HepG2 (cell line): ENCODE data around the gene GDF2. TPM values are rescaled to one million over a fixed set of nuclear protein-coding genes. Genes with fewer than 3 reads are reported as not detected.

Experiments
- ATAC-seq: fragments of 200-7000 bp; cut with Tn5 transposase; 3 replicates; pipeline ENCODE4 v1.9.1; 2020; ENCODE audit warnings: mild to moderate bottlenecking, moderate library complexity
- BruUV-seq: library from RNA; stranded (reverse); fragments of 400-500 nt; replicated peaks from 2 replicates; lab custom pipeline; 2021; lab: Mats Ljungman, UMichigan
- CTCF ChIA-PET: fragments of 300-600 bp; formaldehyde crosslinking; extraction: SDS; loops from one replicate; lab custom pipeline; 2021; ENCODE audit warnings: low total read pairs, inconsistent platforms, low intra/inter-chr PET ratio; lab: Yijun Ruan, JAX
- POLR2A ChIA-PET: fragments of 350-600 bp; sonication (Branson Sonifier 250); formaldehyde crosslinking; loops from one replicate; lab custom pipeline; 2020; ENCODE audit warnings: antibody characterized with exemption, inconsistent platforms; lab: Yijun Ruan, JAX
- DNase-seq: peaks from one replicate; pipeline ENCODE4 v3.0.0-alpha.2; 2015; ENCODE audit warnings: low spot score
- FAIRE-seq: peaks from 3 replicates; lab custom pipeline; 2011; peaks lifted over from hg19 to GRCh38; lab: Jason Lieb, UNC
- H2AFZ ChIP-seq: one replicate; pipeline ENCODE4 v1.6.1; 2011; ENCODE audit warnings: low read length, inconsistent platforms
- H3K27ac ChIP-seq: fragments of 300-600 bp; 3 replicates; pipeline ENCODE4 v1.8.0; 2011; ENCODE audit warnings: mixed run types, mild to moderate bottlenecking, mixed read lengths, low read length, inconsistent platforms; ENCODE audit not compliant: insufficient read depth; ENCODE audit errors: extremely low read length
- H3K27me3 ChIP-seq, 2 experiments: fragments of 200-600 bp in 1 of 2; 2 replicates in 1 of 2; 3 replicates in 1 of 2; pipeline versions ENCODE4 v1.6.0 to v1.8.0; 2011; ENCODE audit warnings: low read length in 2 of 2, mild to moderate bottlenecking in 2 of 2, moderate library complexity in 2 of 2, inconsistent platforms in 1 of 2; ENCODE audit not compliant: insufficient read depth in 2 of 2, control insufficient read depth in 1 of 2
- H3K36me3 ChIP-seq, 2 experiments: fragments of 200-600 bp in 1 of 2; replicated peaks in 1 of 2; 2 replicates in 1 of 2; 3 replicates in 1 of 2; pipeline versions ENCODE4 v1.5.1 to v1.8.0; 2011; ENCODE audit warnings: low read length in 2 of 2, inconsistent platforms in 1 of 2; ENCODE audit not compliant: insufficient read depth in 2 of 2, control insufficient read depth in 1 of 2
- H3K4me1 ChIP-seq: 2 replicates; pipeline ENCODE4 v1.5.1; 2012; ENCODE audit warnings: low read length, inconsistent platforms; ENCODE audit not compliant: insufficient read depth
- H3K4me2 ChIP-seq: 2 replicates; pipeline ENCODE4 v1.6.0; 2011; ENCODE audit warnings: low read depth, low read length, inconsistent platforms
- H3K4me3 ChIP-seq, 3 experiments: fragments of 200-600 bp in 1 of 3; sonication (generic), shearing (Covaris generic) in 1 of 3; replicated peaks in 1 of 3; 2 replicates each; pipeline ENCODE4 v1.5.1; 2011 to 2016; ENCODE audit warnings: low read length in 3 of 3, inconsistent platforms in 2 of 3, low read depth in 2 of 3, mild to moderate bottlenecking in 2 of 3, control low read depth in 1 of 3, mixed read lengths in 1 of 3; ENCODE audit not compliant: insufficient read depth in 1 of 3
- H3K79me2 ChIP-seq: one replicate; pipeline ENCODE4 v1.6.1; 2011; ENCODE audit warnings: low read length, inconsistent platforms; ENCODE audit not compliant: insufficient read depth
- H3K9ac ChIP-seq: 2 replicates; pipeline ENCODE4 v1.6.0; 2011; ENCODE audit warnings: mild to moderate bottlenecking, low read depth, low read length, inconsistent platforms; ENCODE audit not compliant: insufficient read depth
- H3K9me3 ChIP-seq: 2 replicates; pipeline ENCODE4 v1.5.1; 2012; ENCODE audit warnings: mild to moderate bottlenecking, low read length
- H4K20me1 ChIP-seq: 2 replicates; pipeline ENCODE4 v1.6.0; 2011; ENCODE audit warnings: inconsistent platforms, mild to moderate bottlenecking, low read length, moderate library complexity; ENCODE audit not compliant: insufficient read depth
- WGBS: methylation state at CpG from one replicate; pipeline ENCODE4 v1.1.6; 2017; ENCODE audit warnings: low lambda C conversion rate; 5-methylcytosine and 5-hydroxymethylcytosine counted together
- in situ Hi-C: cut with HindIII; loops from 2 replicates; pipeline ENCODE4 v1.10.0; 2017; ENCODE audit warnings: low pct_unique_long_range_greater_than_20kb; ENCODE audit not compliant: extremely low pct_ligation_motif_present
- intact Hi-C: fragments of 100-400 bp; cut with micrococcal nuclease; formaldehyde crosslinking; loops from one replicate; pipeline ENCODE4 v1.10.0; 2022; ENCODE audit not compliant: unreplicated experiment
- polyA plus RNA-seq, 8 experiments: library from polyadenylated mRNA; depleted of rRNA in 3 of 8; stranded (reverse) in 7 of 8; unstranded in 1 of 8; fragments of >200 nt; fragmentation: Illumina TruSeq in 4 of 8; extraction: Trizol in 4 of 8; gene quantifications; 2 replicates each; pipeline versions ENCODE4 v1.2.1 to v1.2.3, GENCODE V29; 2011 to 2016; ENCODE audit warnings: low read depth in 4 of 8, missing spikeins in 1 of 8, mixed read lengths in 1 of 8; ENCODE audit not compliant: insufficient read depth in 1 of 8
- total RNA-seq, 5 experiments: library from RNA; depleted of rRNA; stranded (reverse); fragments of >200 nt; fragmentation: Illumina TruSeq; extraction: Trizol; gene quantifications; 2 replicates each; pipeline ENCODE4 v1.2.3, GENCODE V29; 2016; ENCODE audit warnings: low read depth in 1 of 5
- TF ChIP-seq, protein P1 (sequence below): sonication (generic); formaldehyde crosslinking; conservative IDR thresholded peaks from 2 replicates; pipeline ENCODE4 v1.4.0; 2020; ENCODE audit warnings: missing genetic modification reagents
- TF ChIP-seq, protein P2 (sequence below): sonication (generic); formaldehyde crosslinking; IDR thresholded peaks from 2 replicates; pipeline ENCODE4 v1.4.0; 2020; ENCODE audit warnings: mild to moderate bottlenecking, missing genetic modification reagents, borderline replicate concordance

GDF2 gene
- total and polyA plus RNA-seq, 2 of the 13 experiments (the other 11 are each of a cell fraction or from before 2014, with no cell fraction given) = not detected

DNA sequence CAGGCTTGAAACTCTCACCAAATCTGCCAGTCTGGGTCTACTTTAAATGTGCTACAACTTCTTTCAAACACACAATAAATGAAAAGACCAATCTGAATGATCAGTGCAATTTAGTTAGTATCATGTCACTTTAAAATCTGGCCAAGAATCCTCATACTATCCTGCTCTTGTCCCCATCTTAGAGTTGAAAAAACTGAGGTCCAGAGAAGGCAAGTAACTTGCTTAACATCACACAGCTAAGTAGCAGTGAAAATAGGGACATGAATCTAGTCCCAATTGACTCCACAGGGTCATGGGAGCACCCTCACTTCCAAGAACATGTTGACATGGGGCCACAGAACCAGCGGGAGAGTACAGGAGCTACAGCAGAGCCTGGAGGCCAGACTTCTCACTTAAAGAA, 25.3 kb upstream of the GDF2 start:
- 0% methylated on average over 1 of the region's 1 CpG for WGBS
- POLR2A ChIA-PET = no interaction called here
- ATAC-seq = no peak
- Histone ChIP-seq H3K9ac (no peak overlapping the region), H3K4me2 (no peak overlapping the region), H3K27me3 (peaks cover 1 to 59% of the 10 kb centered on the region in 2 experiments; a peak in 3 of 5 replicates), H3K4me1 (no peaks in the 10 kb centered on the region)
- in situ Hi-C loops = no loop called here
- TF ChIP-seq, protein P1, sequence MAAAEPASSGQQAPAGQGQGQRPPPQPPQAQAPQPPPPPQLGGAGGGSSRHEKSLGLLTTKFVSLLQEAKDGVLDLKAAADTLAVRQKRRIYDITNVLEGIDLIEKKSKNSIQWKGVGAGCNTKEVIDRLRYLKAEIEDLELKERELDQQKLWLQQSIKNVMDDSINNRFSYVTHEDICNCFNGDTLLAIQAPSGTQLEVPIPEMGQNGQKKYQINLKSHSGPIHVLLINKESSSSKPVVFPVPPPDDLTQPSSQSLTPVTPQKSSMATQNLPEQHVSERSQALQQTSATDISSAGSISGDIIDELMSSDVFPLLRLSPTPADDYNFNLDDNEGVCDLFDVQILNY (CRISPR knock-in tag) = no peak
- TF ChIP-seq, all 625 proteins: peak for 0
- no TSS peak for BruUV-seq
- Histone ChIP-seq H2AFZ (no peak overlapping the region), H3K4me3 (no peak overlapping the region), H3K9me3 (no peaks in the 10 kb centered on the region), H3K27ac (no peak overlapping the region), H3K36me3 (no peaks in the 10 kb centered on the region), H4K20me1 (no peaks in the 10 kb centered on the region), H3K79me2 (no peaks in the 10 kb centered on the region)
- FAIRE-seq = no peak
- CTCF ChIA-PET = no interaction called here
- no peak for DNase-seq
- intact Hi-C loops = no loop called here

DNA sequence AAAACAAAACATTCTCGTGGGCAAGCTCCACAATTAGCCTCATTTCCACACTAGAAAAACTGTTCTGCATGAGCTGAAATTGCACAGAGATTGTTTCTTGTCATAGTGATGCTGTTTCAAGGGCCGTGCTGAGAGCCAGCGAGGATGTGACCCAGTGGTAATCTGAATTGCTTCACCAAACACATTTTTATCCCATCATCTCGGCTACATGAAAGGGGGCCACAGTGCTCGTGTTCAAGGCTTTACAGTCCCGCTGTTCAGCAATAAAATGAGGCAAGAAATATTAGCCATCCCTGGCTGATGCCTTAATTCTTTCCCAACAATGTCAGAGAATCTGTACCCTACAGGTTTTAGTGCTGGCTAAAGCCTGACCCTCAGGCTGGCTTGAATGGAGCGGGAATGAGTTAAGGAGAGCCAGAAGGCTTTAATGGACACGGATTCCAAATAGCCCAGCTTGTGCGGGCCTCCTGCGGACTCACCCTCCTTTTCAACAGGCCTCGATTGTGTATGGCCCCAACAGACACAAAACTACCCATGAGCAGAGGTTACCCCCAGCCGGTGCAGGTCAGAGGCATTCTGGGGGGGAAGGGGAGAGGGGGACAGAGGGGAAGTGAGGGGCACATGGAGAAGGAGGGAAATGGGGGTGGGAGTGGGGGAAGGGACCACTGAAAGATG, 24.3 kb upstream of the GDF2 start:
- peaks cover 1 to 59% of the 10 kb centered on the region in 2 experiments; a peak in 3 of 5 replicates for H3K27me3 ChIP-seq
- no peaks in the 10 kb centered on the region for H3K79me2 ChIP-seq
- no peak overlapping the region for H3K9ac ChIP-seq
- intact Hi-C loops = no loop called here
- ChIA-PET POLR2A (no interaction called here), CTCF (no interaction called here)
- no peak overlapping the region for H3K4me3 ChIP-seq
- no peaks in the 10 kb centered on the region for H3K4me1 ChIP-seq
- DNase-seq = no peak
- in situ Hi-C loops = no loop called here
- BruUV-seq = no TSS peak
- H3K27ac ChIP-seq = no peak overlapping the region
- no peak for FAIRE-seq
- H2AFZ ChIP-seq = no peak overlapping the region
- TF ChIP-seq, protein P2, sequence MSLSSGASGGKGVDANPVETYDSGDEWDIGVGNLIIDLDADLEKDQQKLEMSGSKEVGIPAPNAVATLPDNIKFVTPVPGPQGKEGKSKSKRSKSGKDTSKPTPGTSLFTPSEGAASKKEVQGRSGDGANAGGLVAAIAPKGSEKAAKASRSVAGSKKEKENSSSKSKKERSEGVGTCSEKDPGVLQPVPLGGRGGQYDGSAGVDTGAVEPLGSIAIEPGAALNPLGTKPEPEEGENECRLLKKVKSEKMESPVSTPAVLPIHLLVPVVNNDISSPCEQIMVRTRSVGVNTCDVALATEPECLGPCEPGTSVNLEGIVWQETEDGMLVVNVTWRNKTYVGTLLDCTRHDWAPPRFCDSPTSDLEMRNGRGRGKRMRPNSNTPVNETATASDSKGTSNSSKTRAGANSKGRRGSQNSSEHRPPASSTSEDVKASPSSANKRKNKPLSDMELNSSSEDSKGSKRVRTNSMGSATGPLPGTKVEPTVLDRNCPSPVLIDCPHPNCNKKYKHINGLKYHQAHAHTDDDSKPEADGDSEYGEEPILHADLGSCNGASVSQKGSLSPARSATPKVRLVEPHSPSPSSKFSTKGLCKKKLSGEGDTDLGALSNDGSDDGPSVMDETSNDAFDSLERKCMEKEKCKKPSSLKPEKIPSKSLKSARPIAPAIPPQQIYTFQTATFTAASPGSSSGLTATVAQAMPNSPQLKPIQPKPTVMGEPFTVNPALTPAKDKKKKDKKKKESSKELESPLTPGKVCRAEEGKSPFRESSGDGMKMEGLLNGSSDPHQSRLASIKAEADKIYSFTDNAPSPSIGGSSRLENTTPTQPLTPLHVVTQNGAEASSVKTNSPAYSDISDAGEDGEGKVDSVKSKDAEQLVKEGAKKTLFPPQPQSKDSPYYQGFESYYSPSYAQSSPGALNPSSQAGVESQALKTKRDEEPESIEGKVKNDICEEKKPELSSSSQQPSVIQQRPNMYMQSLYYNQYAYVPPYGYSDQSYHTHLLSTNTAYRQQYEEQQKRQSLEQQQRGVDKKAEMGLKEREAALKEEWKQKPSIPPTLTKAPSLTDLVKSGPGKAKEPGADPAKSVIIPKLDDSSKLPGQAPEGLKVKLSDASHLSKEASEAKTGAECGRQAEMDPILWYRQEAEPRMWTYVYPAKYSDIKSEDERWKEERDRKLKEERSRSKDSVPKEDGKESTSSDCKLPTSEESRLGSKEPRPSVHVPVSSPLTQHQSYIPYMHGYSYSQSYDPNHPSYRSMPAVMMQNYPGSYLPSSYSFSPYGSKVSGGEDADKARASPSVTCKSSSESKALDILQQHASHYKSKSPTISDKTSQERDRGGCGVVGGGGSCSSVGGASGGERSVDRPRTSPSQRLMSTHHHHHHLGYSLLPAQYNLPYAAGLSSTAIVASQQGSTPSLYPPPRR (CRISPR knock-in tag) = no peak
- H3K9me3 ChIP-seq = no peaks in the 10 kb centered on the region
- H3K4me2 ChIP-seq = no peak overlapping the region
- 29% methylated on average over 12 of the region's 12 CpGs for WGBS
- H4K20me1 ChIP-seq = no peaks in the 10 kb centered on the region
- ATAC-seq = no peak
- no peaks in the 10 kb centered on the region for H3K36me3 ChIP-seq
